ENCODE data around the gene KLHDC10. TPM values are rescaled to one million over a fixed set of nuclear protein-coding genes. Genes with fewer than 3 reads are reported as not detected.

KLHDC10 gene
- total RNA-seq, 4 donors from 2014 or later = 19.1 to 23.6 (median 19.9) TPM

DNA sequence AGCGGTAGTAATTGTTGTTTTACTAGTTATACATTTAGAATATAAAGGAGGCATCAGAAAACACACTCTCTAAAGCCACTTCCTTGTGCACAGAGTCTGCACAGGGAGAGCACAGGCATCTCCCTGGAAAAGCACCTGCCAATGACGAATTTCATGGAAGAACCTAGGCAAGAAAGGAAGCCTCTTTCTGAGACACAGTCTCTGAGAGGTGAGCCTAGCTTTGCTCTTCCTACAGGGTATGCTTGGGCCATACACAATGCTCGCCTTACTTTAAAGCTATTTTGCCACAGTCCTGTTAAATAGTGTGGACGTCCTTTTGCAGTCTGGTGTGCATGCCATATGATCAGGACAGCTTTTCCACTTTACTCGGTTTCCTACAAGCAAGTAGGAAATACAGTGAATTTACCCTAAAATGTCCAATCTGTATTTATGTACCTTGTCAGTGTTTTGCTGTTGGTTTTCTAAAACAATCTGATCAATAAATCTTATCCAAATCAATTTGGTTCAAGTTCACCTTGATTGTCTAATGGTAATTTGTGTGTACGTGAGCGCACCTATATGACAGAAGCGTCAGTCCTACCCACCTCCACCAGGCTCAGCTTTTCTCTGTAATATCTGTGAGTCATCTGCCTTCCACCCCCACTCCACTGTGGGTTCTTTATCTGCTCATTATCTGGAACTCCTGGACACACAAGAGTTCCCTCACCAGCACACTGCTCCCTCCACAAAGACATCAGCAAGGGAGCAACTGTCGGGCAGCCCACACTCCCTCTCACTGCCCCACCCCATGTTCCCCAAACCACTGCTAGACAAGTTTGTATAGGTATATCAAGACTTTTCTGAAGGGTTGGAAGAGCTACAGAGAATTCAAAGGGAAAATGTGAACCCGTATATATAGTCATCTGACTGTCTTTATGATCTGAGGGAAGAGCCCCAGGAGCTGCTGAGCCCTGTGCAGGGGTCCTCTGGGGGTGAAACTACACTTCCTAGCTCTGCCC is 65.2 kb downstream of the KLHDC10 start:
- no peak for DNase-seq (ENCODE audit: extremely low spot score)
- H3K27ac ChIP-seq (replicated peaks in 1 of 4) = no peak overlapping the region
- H3K27me3 ChIP-seq = no peaks in the 10 kb centered on the region
- peaks cover 5 to 72% (median 60%) of the 10 kb centered on the region in 4 donors for H3K36me3 ChIP-seq
- intact Hi-C loops (cut with DNase I) = no loop called here
- WGBS = 91% methylated on average over 10 of the region's 10 CpGs
- H3K4me1 ChIP-seq = peaks cover 0 to 5% (median 1%) of the 10 kb centered on the region in 4 donors
- H3K9me3 ChIP-seq = no peaks in the 10 kb centered on the region
- no peak for TF ChIP-seq POLR2A (IDR thresholded peaks at IDR 0.05; ENCODE audit: low read depth)
- TF ChIP-seq, protein P1, sequence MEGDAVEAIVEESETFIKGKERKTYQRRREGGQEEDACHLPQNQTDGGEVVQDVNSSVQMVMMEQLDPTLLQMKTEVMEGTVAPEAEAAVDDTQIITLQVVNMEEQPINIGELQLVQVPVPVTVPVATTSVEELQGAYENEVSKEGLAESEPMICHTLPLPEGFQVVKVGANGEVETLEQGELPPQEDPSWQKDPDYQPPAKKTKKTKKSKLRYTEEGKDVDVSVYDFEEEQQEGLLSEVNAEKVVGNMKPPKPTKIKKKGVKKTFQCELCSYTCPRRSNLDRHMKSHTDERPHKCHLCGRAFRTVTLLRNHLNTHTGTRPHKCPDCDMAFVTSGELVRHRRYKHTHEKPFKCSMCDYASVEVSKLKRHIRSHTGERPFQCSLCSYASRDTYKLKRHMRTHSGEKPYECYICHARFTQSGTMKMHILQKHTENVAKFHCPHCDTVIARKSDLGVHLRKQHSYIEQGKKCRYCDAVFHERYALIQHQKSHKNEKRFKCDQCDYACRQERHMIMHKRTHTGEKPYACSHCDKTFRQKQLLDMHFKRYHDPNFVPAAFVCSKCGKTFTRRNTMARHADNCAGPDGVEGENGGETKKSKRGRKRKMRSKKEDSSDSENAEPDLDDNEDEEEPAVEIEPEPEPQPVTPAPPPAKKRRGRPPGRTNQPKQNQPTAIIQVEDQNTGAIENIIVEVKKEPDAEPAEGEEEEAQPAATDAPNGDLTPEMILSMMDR (IDR thresholded peaks at IDR 0.05) = no peak
- TF ChIP-seq POLR2AphosphoS5 (IDR thresholded peaks at IDR 0.05) = no peak
- TF ChIP-seq EP300 (IDR thresholded peaks at IDR 0.05) = no peak
- H3K4me3 ChIP-seq = no peak overlapping the region

DNA sequence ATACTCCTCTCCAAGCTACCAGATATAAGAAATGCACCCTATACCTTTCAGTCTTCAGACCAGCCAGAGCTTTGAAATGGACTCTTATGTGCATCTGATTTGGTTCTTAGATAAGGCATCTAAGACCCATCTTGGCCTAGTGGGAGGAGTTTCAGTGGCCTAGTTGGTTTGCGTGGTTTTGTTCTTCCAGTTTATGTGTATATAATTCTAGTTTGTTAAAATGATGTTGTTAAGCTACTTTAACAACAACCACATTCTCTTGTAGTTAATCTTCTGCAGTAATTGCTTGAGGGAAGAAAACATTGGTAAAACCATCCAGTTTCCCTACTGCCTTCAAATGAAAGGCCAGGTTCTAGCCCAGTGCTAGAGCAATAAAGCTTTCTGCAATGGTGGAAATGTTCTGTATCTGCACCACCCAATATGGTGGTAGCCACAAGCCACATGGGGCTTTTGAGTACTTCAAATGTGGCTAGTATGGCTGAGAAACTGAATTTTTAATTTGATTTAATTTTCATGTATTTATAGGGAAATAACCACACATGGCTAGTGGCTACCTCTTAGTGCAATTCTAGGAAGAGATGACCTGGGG is 66.3 kb downstream of the KLHDC10 start:
- intact Hi-C loops (cut with DNase I) = no loop called here
- Histone ChIP-seq H3K4me1 (peaks cover 4 to 17% (median 13%) of the 10 kb centered on the region in 4 donors), H3K27me3 (no peaks in the 10 kb centered on the region), H3K9me3 (no peaks in the 10 kb centered on the region), H3K36me3 (peaks cover 0 to 61% (median 48%) of the 10 kb centered on the region in 4 donors), H3K27ac (replicated peaks in 1 of 4) (no peak overlapping the region), H3K4me3 (no peak overlapping the region)
- DNase-seq (ENCODE audit: extremely low spot score) = no peak
- 100% methylated on average over 1 of the region's 1 CpG for WGBS
- TF ChIP-seq POLR2A (IDR thresholded peaks at IDR 0.05; ENCODE audit: low read depth) = no peak
- no peak for TF ChIP-seq EP300 (IDR thresholded peaks at IDR 0.05)

DNA sequence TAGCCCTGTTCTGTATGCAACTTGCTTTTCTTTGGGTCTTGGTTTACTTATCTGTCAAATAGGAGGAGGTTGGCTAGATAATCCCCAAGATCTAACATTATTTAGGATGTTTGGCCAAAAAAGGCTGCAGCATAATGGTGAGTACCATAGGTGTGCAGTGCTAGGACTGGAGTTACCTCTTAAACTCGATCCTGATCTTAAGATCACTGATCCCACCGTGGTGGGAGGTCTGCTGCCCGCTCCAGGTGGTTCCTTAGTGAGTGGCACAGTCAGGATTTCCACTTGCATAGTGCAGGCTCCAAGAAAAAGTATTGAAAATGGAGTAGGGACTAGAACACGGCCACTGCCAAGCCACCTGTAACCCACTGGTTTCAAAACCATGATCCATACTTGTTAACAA is 66.9 kb downstream of the KLHDC10 start:
- no peaks in the 10 kb centered on the region for H3K9me3 ChIP-seq
- H3K4me1 ChIP-seq = peaks cover 4 to 22% (median 18%) of the 10 kb centered on the region in 4 donors
- H3K27me3 ChIP-seq = no peaks in the 10 kb centered on the region
- no peak overlapping the region for H3K4me3 ChIP-seq
- no peak overlapping the region for H3K27ac ChIP-seq (replicated peaks in 1 of 4)
- TF ChIP-seq, protein P1 (IDR thresholded peaks at IDR 0.05) = no peak
- TF ChIP-seq EP300 (IDR thresholded peaks at IDR 0.05) (no peak), POLR2A (IDR thresholded peaks at IDR 0.05; ENCODE audit: low read depth) (no peak), POLR2AphosphoS5 (IDR thresholded peaks at IDR 0.05) (no peak)
- DNase-seq (ENCODE audit: extremely low spot score) = no peak
- WGBS = 96% methylated on average over 4 of the region's 4 CpGs
- intact Hi-C loops (cut with DNase I) = no loop called here
- H3K36me3 ChIP-seq = peaks cover 0 to 55% (median 43%) of the 10 kb centered on the region in 4 donors

DNA sequence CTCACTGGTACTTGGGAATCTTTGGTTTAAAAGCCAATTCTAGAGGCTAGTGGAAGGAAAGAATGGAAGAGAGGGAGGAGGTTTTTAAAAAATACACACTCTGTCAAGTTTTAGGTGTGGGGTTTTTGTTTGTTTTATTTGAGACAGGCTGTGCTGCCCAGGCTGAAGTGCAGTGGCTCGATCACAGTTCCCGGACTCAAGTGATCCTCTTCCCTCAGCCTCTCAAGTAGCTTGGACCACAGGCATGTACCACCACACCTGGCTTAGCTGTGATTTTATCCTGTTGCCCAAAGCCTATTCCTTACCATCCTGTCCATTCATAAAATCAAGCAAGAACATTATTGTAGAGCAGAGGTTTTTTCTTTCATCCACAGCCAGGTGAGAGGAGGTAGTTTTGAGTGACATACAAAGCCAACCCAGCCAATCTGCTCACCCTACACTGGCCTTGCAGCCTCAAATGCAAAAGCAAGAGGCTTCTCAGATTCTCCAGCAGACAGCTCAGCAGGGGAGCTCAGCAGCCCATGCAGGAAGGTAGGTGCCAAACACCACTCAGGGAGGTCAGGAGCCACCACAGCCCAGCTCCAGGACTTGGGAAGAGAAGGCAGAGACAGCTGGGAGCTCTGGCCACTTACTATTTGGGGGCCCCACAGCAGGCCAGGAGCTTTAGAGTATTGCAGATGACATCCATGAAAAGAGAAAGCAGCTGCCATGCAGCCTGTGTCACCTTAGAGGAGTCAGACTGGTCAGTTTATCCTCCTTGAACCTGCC is 69.0 kb downstream of the KLHDC10 start:
- intact Hi-C loops (cut with DNase I) = no loop called here

More for the DNA sequence above, 69.0 kb downstream of the KLHDC10 start:
- Histone ChIP-seq H3K27me3 (no peaks in the 10 kb centered on the region), H3K4me3 (no peak overlapping the region), H3K27ac (replicated peaks in 1 of 4) (no peak overlapping the region), H3K36me3 (peaks cover 0 to 41% (median 29%) of the 10 kb centered on the region in 4 donors), H3K9me3 (no peaks in the 10 kb centered on the region), H3K4me1 (peaks cover 4 to 36% (median 26%) of the 10 kb centered on the region in 4 donors)
- DNase-seq (ENCODE audit: extremely low spot score) = no peak
- 92% methylated on average over 2 of the region's 2 CpGs for WGBS
- TF ChIP-seq EP300 (IDR thresholded peaks at IDR 0.05) = no peak
- no peak for TF ChIP-seq POLR2A (IDR thresholded peaks at IDR 0.05; ENCODE audit: low read depth)
- no peak for TF ChIP-seq POLR2AphosphoS5 (IDR thresholded peaks at IDR 0.05)
- TF ChIP-seq, protein P1 (IDR thresholded peaks at IDR 0.05) = no peak
